DMS 273 (cell line): ENCODE data around the gene CYP11A1.
"Not testable (repeated sequence)": the region's sequence is repeated elsewhere in the genome, so short reads cannot be mapped to it uniquely, and the experiment has no call there.

Source experiments
- DNase-seq: peaks from one replicate; lab custom pipeline; 2025; ENCODE audit not compliant: unreplicated experiment; lab: John Stamatoyannopoulos, UW

Gene CYP11A1

DNA sequence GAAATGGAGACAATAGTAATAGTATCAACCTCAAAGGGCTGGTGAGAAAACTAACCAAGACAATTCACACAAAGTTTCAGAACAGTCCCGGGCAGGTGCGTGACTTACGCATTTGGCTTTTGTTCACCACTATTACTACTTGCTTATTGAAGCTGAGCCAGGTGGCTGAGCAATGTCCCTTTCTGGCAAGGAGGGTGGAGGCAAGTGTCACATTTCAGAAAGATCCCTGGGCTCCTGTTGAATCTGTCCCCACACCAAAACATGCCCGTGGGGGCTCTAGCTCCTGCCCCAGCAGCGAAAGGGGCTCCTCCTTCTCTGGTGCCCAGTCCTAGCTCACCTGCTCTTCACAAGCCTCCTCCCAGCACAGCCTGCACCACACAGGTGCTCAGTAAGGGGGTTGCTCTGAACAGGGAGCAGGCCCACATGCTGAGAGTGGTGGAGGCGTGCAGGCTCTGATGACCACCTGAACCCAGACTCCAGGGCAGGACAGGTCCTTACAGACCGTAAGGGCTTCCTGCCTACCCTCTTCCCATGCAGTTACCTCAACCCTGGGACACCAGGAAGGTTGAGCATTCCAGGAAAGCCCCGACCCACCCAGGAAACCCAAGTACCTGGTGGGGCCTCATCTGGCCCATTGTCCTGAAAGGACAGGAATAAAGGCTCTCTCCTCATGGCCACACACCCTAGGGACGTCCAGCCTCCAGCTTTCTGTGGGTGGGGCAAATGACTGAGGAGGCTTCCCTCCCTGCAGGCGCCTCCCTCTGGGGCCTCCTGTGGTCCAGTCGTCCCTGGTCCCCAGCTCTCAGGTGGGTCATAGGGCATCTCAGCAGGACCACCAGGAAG is 33.7 kb upstream of the CYP11A1 start:
- DNase-seq = no peak

DNA sequence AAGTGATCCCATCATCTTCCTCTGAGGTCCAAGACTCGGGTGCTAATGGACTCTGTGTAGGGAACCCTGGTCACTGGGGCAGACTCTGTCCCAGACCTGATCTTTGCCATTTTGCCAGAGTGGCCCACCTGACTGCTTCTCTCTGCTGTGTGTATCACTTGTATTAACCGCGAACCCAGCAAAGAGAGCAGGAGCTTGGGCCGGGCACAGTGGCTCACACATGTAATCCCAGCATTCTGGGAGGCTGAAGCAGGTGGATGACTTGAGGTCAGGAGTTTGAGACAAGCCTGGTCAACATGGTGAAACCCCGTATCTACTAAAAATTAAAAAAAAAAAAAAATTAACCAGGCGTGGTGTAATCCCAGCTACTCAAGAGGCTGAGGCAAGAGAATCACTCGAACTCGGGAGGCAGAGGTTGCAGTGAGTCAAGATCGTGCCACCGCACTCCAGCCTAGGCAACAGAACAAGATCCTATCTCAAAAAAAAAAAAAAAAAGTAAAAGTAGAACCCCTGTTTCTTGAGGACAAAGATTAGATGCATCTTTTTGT is 32.9 kb upstream of the CYP11A1 start:
- no peak for DNase-seq

DNA sequence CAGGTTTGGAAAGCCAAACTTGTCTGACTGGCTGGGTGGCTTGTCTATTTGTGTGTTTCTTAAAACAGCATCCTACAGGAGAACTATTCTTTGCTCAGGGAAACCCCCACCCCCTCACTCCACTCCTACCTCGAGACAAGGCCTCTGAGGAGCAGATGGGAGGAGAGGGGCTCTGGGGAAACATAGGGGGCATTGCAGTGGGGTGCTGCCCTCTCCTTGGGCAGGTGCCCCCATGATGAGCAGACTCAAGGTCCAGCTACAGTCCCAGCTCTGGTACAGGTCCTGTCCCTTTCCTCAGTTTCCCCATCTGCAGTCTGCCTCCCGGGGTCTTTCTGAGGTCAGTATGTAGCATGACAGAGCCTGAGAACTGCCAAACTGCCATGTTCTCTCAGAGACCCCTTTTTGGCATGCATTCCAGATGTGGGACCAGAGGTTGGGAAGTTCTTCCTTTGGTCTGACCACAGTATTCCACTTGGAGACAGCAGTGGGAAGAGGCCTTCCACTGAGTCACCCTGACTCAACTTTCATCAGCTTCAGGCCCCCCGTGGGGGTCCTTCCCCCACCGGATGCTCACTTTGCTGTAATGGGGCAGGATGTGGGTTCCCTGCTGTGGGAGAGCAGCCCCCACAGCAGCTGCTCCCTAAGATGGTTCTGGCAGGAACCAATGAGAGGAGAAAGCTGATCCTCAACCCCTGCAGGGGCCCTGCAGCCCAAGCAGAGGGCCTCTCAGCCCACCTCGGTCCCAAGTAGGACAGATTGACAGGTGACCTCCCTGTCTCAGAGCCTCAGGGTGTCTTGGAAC is 32.3 kb upstream of the CYP11A1 start:
- DNase-seq = no peak

DNA sequence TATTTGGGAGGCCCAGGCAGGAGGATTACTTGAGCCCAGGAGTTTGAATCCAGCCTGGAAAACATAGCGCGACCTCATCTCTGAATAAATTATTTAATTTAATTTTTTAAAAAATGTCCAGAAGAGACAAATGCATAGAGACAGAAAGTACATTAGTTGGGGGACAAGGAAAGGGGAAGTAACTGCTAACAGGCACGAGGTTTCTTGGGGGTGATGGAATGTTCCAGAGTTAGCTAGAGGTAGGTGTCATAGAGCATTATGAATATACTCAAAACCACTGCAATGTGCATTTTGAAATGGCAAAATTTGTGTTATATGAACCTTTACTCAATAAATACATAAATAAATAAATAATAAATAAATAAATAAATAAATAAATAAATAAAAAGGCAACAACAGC is 31.7 kb upstream of the CYP11A1 start:
- no peak for DNase-seq

DNA sequence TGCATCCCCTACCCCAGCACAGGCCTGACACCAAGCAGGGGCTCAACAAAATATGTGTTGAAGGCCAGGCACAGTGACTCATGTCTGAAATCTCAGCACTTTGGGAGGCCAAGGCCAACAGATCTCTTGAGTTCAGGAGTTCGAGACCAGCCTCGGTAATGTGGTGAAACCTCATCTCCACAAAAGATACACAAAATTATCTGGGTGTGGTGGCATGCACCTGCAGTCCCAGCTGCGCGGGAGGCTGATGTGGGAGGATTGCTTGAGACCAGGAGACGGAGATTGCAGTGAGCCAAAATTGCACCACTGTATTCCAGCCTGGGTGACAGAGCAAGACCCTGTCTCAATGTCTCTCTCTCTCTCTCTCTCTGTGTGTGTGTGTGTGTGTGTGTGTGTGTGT is 30.7 kb upstream of the CYP11A1 start:
- DNase-seq = no peak

DNA sequence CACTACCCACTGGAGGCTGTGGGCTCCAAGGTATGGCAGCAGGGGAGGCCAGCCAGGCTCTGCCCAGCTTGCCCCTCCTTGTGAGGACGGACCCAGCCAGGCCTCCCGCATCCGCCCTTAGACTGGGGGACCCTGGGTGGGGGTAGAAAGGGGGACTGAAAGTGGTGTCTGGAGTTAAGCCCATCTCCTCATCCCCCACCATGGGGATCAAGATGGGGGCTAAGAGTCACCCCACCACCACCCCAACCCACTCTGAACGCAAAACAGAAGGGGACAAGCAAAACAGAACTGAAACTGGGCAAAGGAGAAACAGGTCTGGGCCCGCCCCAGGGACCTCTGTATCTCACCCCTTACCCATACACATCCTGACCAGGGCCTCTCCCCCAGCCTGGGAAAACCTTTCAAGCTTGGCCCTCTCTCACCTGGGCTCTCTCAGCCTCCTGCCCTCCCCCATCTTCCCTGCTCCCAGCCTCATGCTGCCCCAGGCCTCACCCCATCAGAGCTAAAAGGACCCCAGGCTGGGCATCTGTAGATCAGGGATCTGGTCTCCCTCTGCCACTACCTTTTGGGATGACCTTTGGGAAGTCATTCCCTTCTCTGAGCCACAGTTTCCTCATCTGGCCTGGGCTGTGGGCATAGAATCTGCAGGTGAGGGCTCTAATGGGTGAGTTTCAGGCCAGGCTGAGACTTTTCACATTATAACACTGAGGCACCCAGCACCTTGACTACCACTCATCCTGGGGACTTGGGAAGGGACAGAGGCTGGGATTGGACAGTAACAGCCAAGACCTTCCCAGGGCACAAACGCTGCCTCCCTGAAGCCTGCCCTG is 30.0 kb upstream of the CYP11A1 start:
- no peak for DNase-seq

DNA sequence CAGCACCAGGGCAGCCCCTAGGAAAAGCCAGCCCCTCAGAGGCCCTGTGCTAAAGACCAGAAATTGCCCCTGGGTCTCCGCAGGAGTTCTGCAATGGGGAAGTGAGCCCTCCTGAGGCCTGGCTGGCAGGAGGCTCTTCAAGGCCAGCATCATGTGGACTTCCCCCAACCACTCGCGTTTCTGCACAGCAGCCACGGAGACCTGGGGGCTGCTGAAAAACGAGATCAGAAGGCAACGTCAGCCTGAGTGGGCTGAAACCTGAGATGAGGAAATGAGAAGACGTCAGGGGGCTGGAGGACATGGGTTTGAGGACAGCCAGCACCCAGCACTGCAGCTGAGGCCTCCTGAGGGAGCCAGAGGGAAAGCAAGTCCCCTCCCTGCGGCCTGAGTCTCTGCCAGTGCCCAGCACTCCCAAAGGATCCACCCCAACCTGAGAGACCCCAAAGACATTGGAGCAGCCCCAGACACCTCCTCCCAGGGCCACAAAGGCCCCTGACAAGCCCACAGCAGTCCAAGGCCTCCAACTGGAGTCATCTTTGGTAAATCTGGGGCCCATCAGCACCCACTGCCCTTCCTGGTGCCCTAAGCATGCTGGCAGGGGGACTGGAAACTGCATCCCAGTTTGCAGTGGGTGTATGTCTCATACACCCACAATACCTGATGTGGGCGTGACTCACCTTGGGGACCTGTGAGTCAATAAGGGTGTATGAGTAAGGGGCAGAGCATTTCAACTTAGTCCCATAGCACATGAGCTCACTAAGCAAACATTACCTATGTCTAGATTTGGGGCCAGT is 29.2 kb upstream of the CYP11A1 start:
- DNase-seq = no peak

DNA sequence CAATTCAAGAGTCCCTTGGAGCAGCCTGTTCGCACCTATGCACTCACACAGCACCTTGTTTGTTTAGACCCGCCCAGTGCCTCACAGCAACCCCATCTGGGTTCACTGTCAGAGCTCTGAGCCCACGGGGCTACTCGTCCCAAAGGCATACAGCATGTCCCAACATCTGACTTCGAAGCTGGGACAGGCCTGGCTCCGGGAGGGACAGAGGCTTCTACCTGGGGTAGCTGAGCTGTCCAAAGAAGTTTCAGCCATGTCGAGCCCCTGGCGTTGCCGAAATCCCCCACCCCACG is 28.6 kb upstream of the CYP11A1 start:
- DNase-seq = no peak

DNA sequence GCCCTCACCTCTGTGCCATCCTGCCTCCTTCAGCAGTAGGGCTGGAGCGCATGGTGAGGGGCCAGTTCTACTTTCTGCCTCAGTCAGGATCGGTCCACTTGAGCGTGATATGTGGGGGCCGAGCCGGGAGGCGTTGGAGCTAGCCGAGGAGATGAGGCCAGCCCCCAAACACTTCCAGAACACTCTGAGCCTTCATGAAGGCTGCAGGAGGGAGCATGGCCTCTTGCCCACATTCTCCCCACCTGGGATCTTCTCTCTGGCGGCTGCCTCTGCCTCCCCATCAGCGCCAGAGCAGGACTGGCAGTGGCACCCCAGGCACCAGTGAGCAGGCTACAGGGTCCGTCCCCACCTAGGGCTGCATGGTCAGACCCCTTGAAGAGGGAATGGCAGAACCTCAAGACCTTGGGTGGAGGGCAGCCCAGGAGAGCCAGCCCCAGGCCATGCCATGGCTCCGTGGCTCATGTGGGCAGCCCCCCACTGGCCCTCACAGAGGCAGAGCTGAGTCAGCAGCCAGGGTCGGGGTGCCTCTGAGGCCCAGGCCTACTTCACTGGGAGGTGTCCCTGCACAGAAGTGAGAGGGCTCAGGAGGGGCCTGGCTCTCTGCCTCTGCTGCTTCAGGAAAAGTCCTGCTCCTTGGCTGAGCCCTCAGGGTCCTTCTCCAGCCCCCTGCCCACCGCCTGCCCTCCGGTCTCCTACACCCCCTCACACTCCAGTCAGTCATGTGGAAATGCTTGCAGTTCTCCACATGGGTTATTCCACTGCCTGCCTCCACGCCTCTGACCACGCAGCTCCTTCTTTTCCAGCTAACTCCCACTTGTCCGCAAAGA is 28.1 kb upstream of the CYP11A1 start:
- no peak for DNase-seq

DNA sequence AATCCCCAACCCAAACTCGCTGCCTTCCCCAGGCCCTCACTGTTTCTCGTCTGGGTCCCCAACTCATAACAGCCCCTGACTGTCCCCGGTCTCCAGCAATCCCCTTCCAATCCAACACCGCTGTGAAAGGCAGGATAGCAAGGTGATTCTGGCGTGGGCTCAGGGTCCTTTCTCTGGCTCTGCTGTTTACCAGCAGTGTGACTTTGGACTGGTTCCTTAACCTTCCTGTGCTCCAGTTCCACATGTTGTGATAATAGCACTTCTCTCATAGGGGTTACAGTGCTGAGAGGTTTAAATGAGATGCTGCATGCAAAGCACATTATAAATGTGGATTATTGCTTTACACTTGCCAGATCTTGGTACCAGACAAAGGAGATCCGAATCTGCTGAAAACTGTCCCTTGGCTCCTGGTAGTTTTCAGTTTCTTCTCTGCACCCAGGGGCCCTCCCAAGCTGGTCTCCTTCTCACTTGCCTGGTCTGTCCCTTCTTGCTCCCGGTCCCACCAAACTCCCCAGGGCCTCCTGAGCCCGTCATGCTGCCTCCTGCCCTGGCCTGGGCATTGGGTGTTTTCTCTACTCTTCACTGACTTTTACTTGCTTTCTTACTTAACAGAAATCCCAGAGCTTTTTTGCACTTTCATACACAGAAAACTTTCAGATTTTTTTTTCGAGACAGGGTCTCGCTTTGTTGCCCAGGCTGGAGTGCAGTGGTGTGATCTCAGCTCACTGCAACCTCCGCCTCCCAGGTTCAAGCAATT is 26.8 kb upstream of the CYP11A1 start:
- DNase-seq = no peak

DNA sequence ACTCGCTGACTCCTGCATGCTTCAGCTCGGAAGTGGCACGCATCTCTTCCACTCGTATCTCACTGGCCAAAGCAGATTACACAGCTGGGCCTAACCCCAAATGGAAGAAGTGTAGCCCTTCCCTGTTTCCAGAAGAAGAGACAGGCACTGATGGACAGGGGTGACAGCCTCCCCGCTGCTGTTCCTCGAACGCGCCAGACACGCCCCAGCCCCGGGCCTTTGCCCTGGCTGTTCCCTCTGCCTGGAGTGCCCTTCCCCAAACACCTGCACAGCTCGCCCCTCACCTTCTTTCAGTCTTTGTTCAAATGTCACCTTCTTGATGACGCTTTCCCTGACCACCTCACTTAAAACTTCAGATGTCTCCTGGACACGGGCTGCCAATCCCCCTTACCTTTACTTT is 26.0 kb upstream of the CYP11A1 start:
- DNase-seq = no peak

DNA sequence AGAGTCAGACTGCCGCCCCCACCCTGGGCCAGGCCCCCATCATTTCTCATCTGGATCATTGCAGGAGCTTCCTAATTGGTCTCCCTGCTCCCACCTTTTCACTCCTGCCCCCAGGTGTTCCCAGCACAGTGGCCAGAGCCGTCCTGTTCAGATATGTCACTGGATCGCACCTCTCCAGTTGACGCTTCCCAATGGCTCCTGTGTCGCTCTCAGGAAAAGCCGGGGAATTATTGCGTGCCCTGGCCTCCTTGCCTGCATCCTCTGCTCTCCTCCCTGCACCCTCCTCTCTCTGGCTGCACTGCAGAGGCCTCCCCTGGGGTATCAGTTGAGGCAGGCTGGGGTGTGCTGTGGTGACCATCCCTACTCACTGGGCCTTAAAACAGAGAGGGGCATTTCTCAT is 25.5 kb upstream of the CYP11A1 start:
- no peak for DNase-seq

DNA sequence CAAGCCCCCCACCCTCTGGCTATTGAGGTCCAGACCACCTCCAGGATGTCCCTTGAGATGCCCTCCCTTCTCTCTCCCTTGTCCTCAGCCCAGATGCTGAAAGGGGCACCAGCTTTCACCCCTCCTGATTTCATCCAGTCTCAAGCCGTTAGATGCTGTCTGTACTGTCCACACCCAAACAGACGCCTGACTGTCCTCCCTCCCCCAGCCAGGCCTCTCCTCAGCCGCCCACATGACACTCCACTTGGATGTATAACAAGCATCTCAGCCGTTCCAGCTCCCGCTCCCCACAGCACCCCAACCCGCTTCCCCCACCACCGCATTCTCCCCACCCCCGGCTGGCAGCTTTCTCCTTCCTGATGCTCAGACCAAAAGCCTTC is 25.0 kb upstream of the CYP11A1 start:
- DNase-seq = no peak

DNA sequence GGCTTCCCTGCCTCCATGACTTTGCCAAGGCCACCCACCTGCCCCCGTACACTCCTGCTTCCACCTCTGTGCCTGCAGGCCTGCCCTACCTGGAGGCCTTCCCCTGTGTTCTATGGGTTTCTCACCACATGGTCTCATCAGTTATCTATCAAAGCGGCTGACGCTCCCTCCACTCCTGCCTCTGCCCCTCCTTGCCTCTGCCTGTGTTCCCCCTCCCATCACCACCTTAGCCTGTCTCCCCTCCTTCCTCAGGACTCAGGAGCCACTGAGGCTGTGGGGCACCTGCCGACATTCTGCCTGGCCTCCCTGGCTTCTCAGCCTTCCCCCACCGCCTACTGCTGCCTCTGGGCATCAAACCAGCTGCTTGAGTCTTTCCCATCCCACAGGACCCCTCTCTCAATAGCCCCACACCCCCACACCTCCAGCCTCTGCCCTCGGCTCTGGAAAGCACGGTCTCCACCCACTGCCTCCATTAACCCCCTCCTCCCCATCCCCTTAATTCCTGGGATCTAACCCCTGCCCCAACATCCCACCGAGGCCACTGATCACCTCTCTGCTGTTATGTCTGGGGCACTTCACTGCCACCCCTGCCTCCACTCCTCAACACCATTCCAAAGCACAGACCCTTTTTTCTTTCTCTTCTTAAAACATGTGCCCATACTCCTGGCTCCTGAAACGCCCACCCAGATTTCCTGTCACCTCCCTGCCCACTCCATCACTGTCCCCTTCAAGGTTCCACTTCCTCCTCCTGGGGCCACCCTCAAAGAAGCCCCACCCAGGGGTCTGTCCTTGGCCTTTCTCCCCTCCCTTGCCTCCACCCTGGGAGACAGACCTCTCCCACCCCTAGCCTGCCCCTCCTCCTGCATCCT is 24.4 kb upstream of the CYP11A1 start:
- no peak for DNase-seq

DNA sequence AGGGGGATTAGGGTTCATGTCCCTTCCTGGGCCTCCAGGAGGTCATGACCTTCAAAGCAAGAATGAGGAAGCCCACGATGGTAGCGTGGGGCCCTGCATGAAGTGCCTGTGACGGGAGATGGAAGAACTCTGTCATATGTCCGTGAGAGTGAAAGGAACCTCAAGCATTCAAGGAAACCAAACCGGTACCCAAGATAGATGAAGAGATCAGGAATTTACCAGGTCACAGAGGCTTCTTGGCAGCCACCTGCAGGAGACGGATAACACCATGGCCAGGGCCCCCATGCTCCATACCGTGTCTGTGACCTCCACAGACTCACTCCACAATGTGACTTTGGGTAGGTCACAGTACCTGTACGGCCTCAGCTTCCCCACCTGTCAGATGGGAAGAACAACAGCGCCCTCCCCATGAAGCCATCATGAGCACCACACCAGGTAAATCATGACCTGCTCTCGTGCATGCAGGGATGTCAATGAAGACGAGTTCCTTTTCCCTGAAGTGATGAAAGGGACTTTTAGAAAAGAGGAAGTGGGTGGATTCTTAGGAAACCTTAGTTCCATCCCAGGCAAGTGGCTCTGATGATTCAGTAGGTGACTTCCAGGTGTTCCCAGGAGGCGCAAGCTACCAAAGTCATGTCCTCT is 23.3 kb upstream of the CYP11A1 start:
- no peak for DNase-seq

DNA sequence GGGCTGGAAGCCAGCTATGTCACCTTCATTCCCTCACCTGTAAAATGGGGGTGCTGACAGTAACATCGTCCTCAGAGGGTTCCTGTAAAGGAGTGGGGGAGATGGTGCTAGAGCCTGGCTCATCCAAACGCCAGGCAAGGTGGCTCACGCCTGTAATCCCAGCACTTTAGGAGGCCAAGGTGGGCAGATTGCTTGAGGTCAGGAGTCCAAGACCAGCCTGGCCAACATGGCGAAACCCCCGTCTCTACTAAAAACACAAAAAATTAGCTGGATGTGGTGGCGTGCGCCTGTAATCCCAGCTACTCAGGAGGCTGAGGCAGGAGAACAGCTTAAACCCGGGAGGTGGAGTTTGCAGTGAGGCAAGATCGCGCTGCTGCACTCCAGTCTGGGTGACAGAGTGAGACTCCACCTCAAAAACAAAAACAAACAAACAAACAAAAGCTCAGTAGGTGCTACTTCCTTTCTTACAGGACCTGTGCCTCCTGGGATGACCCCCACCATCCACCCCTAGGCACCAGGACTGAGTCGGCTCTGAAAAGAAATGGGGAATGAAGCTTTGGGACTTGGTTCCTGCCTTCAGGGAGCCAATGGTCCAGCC is 22.7 kb upstream of the CYP11A1 start:
- not testable (repeated sequence) for DNase-seq
